ENCODE measurements around the gene WWC2. TPM values are rescaled to one million over a fixed set of nuclear protein-coding genes. Genes with fewer than 3 reads are reported as not detected.

WWC2 gene
- total RNA-seq, 4 donors from 2014 or later = 4.5 to 10.7 (median 8.6) TPM

DNA sequence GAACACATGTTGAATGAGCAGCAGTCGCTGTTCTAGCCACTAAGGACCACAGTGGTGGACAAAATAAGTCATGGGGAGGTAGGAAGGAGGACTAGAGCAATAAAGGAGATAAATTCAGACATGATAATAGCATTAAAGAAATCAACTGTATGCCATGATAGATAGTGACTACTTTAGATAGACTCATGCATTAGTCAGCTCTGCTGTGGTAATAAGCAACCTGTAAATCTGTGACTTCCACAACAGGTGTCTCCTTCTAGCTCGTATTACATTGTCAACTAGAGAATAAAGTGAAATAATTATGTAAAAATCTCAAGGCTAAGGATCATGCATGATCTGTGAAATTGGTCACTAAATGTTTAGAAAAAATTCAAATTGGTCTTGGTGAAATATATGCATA is 77.9 kb downstream of the WWC2 start:
- Histone ChIP-seq H3K4me3 (no peak overlapping the region), H3K4me1 (peaks cover 0 to 4% of the 10 kb centered on the region in 2 donors), H3K9me3 (no peaks in the 10 kb centered on the region), H3K27ac (no peak overlapping the region), H3K27me3 (no peaks in the 10 kb centered on the region), H3K36me3 (no peaks in the 10 kb centered on the region)
- DNase-seq (no peak), ATAC-seq (no peak)
- intact Hi-C loops (cut with DNase I; ENCODE audit: low total_unique reads) = no loop called here
- TF ChIP-seq POLR2A (IDR thresholded peaks at IDR 0.05) = no peak
- TF ChIP-seq, protein P1, sequence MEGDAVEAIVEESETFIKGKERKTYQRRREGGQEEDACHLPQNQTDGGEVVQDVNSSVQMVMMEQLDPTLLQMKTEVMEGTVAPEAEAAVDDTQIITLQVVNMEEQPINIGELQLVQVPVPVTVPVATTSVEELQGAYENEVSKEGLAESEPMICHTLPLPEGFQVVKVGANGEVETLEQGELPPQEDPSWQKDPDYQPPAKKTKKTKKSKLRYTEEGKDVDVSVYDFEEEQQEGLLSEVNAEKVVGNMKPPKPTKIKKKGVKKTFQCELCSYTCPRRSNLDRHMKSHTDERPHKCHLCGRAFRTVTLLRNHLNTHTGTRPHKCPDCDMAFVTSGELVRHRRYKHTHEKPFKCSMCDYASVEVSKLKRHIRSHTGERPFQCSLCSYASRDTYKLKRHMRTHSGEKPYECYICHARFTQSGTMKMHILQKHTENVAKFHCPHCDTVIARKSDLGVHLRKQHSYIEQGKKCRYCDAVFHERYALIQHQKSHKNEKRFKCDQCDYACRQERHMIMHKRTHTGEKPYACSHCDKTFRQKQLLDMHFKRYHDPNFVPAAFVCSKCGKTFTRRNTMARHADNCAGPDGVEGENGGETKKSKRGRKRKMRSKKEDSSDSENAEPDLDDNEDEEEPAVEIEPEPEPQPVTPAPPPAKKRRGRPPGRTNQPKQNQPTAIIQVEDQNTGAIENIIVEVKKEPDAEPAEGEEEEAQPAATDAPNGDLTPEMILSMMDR (IDR thresholded peaks at IDR 0.05 in 4 of 5, conservative IDR thresholded peaks at IDR 0.05 in 1 of 5) = no peak
- in situ Hi-C loops (cut with MboI; ENCODE audit: low sequenced_read_pairs in 4 of 4) = no loop called here

DNA sequence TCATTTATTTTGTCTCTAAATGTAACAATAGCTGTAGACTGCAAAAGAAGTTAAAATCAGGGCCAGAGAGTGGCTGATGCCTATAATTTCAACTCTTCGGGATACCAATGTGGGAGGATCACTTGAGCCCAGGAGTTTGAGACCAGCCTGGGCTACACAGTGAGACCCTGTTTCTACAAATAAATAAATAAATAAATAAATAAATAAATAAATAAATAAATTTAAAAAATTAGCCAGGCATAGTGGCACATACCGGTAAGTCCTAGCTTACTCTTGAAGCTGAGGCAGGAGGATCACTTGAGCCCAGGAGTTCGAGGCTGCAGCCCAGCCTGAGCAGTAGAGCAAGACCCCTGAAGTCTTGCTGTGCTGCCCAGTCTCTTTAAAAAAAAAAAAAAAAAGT is 79.1 kb downstream of the WWC2 start:
- ATAC-seq = no peak
- no peak overlapping the region for H3K27ac ChIP-seq
- no peaks in the 10 kb centered on the region for H3K36me3 ChIP-seq
- no peaks in the 10 kb centered on the region for H3K9me3 ChIP-seq
- in situ Hi-C loops (cut with MboI; ENCODE audit: low sequenced_read_pairs in 4 of 4) (no loop called here), intact Hi-C loops (cut with DNase I; ENCODE audit: low total_unique reads) (no loop called here)
- H3K4me3 ChIP-seq = no peak overlapping the region
- H3K27me3 ChIP-seq = no peaks in the 10 kb centered on the region
- no peak for TF ChIP-seq POLR2A (IDR thresholded peaks at IDR 0.05)
- TF ChIP-seq, protein P1 (IDR thresholded peaks at IDR 0.05 in 4 of 5, conservative IDR thresholded peaks at IDR 0.05 in 1 of 5) = no peak
- DNase-seq = no peak
- H3K4me1 ChIP-seq = peaks cover 0 to 4% of the 10 kb centered on the region in 2 donors

DNA sequence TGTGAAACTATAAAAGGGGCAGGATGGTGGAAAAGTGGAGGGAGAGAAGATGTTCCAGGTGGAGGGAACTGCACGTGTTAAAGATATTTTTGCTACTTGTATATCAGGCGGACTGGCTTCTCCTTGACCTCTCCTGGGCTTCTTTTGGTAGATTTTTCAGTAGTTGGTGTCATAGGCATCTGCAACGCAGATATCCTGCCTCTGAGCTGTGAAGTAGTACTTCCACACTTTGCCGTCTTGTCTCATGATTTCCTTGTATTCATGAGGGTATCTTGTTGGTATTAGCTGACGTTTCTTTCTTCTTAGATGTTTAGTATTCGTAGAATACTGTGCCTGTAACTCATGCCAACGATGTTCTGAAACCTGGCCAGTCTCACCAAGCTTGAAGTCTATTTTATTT is 81.0 kb downstream of the WWC2 start:
- in situ Hi-C loops (cut with MboI; ENCODE audit: low sequenced_read_pairs in 4 of 4) = no loop called here
- DNase-seq (no peak), ATAC-seq (no peak)
- Histone ChIP-seq H3K36me3 (no peaks in the 10 kb centered on the region), H3K4me3 (no peak overlapping the region), H3K4me1 (peaks cover 0 to 4% of the 10 kb centered on the region in 2 donors), H3K27ac (no peak overlapping the region), H3K9me3 (no peaks in the 10 kb centered on the region), H3K27me3 (no peaks in the 10 kb centered on the region)
- TF ChIP-seq, protein P1 (IDR thresholded peaks at IDR 0.05 in 4 of 5, conservative IDR thresholded peaks at IDR 0.05 in 1 of 5) = no peak
- TF ChIP-seq POLR2A (IDR thresholded peaks at IDR 0.05) = no peak
- intact Hi-C loops (cut with DNase I; ENCODE audit: low total_unique reads) = no loop called here

DNA sequence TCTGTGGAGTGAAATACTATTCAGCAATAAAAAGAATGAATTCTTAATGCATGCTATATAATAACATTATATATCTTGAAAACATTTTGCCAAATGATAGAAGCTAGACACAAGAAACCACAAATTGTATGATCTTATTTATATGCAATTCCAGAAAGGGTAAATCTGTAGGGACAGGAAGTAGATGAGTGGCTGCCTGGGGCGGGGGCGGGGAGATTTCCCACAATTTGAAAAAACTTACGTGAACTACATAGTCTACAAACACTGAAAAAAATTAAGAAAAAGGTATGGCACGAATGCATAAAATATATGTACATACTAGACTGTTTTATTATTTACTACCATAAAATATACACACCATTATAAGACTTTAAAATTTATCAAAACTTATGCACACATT is 81.6 kb downstream of the WWC2 start:
- Histone ChIP-seq H3K9me3 (no peaks in the 10 kb centered on the region), H3K4me3 (no peak overlapping the region), H3K4me1 (peaks cover 0 to 1% of the 10 kb centered on the region in 2 donors), H3K27ac (no peak overlapping the region), H3K27me3 (no peaks in the 10 kb centered on the region), H3K36me3 (no peaks in the 10 kb centered on the region)
- DNase-seq (no peak), ATAC-seq (no peak)
- intact Hi-C loops (cut with DNase I; ENCODE audit: low total_unique reads) = no loop called here
- TF ChIP-seq, protein P1 (IDR thresholded peaks at IDR 0.05 in 4 of 5, conservative IDR thresholded peaks at IDR 0.05 in 1 of 5) = no peak
- TF ChIP-seq POLR2A (IDR thresholded peaks at IDR 0.05) = no peak
- in situ Hi-C loops (cut with MboI; ENCODE audit: low sequenced_read_pairs in 4 of 4) = no loop called here

DNA sequence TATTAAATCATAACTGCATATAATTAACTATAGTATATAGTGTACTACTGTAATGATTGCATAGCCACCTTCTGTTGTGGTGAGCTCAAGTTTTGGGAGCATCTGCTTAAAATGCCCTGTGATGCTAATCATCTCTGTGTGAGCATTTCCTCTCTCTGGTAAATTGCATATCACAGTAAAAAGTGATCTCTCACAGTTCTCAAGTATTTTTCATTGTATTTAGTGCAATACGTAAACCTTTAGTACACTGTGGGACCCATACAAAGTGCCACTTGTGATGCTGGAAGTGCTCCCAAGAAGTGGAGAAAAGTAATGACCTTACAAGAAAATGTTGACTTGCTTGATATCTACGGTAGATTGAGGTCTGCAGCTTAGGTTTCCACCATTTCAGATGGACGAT is 82.0 kb downstream of the WWC2 start:
- no peak overlapping the region for H3K4me3 ChIP-seq
- in situ Hi-C loops (cut with MboI; ENCODE audit: low sequenced_read_pairs in 4 of 4) = no loop called here

More for the DNA sequence above, 82.0 kb downstream of the WWC2 start:
- ATAC-seq (no peak), DNase-seq (no peak)
- no peak overlapping the region for H3K27ac ChIP-seq
- intact Hi-C loops (cut with DNase I; ENCODE audit: low total_unique reads) = no loop called here
- H3K4me1 ChIP-seq = no peaks in the 10 kb centered on the region
- no peaks in the 10 kb centered on the region for H3K27me3 ChIP-seq
- no peaks in the 10 kb centered on the region for H3K9me3 ChIP-seq
- H3K36me3 ChIP-seq = no peaks in the 10 kb centered on the region
- TF ChIP-seq POLR2A (IDR thresholded peaks at IDR 0.05) = no peak
- TF ChIP-seq, protein P1 (IDR thresholded peaks at IDR 0.05 in 4 of 5, conservative IDR thresholded peaks at IDR 0.05 in 1 of 5) = no peak

Measured in gastrocnemius medialis (tissue), 4 donors.